ENCODE results near the gene CRB3. TPM values are rescaled to one million over a fixed set of nuclear protein-coding genes. Genes with fewer than 3 reads are reported as not detected.
A peak's percentile ranks its signal among the peaks of the same experiment; 100 is the strongest.

The CRB3 gene
- polyA plus RNA-seq, 3 donors: not detected

- WGBS (ENCODE audit: insufficient coverage): 95% methylated on average over 4 of the region's 9 CpGs
- no peak overlapping the region for H3K9ac ChIP-seq (ENCODE audit: insufficient read depth, low read length, poor library complexity, severe bottlenecking)
- H3K9me3 ChIP-seq (replicated peaks in 1 of 2; ENCODE audit: control insufficient read depth in 1 of 2, insufficient read depth in 1 of 2, low read length in 2 of 2): peaks cover 3 to 4% of the 10 kb centered on the region in 2 donors
- Mint-ChIP-seq H3K4me1 (peaks cover 12% of the 10 kb centered on the region), H3K27me3 (ENCODE audit: low read depth in 3 of 3) (peaks cover 28 to 35% (median 31%) of the 10 kb centered on the region in 3 donors), H3K27ac (peak overlapping the region in 1 of 7 donors; percentile 26), H3K4me3 (peak overlapping the region in 1 of 2 donors; percentile 71), H3K9me3 (peaks cover 0 to 5% (median under 1%) of the 10 kb centered on the region in 7 donors), H3K36me3 (peaks cover 18 to 21% of the 10 kb centered on the region in 2 donors)
- H3K4me2 ChIP-seq (replicated peaks; ENCODE audit: extremely low read depth, low read length, poor library complexity, severe bottlenecking): no peak overlapping the region
- DNase-seq: no peak
- no peak overlapping the region for H3K4me3 ChIP-seq (replicated peaks in 1 of 3; ENCODE audit: low read depth in 2 of 3, low read length in 3 of 3)
- H3K4me1 ChIP-seq (ENCODE audit: control insufficient read depth in 1 of 2, insufficient read depth in 2 of 2, low read length in 2 of 2): peaks cover 11 to 18% of the 10 kb centered on the region in 2 donors
- no peaks in the 10 kb centered on the region for H4K20me1 ChIP-seq (ENCODE audit: insufficient read depth, low read length)
- intact Hi-C loops (cut with micrococcal nuclease): no loop called here
- H2AFZ ChIP-seq (ENCODE audit: insufficient read depth, low read depth, low read length, poor library complexity, severe bottlenecking): no peak overlapping the region
- H3K27me3 ChIP-seq (ENCODE audit: control insufficient read depth in 2 of 2, insufficient read depth in 2 of 2, low read length in 2 of 2): peaks cover 0 to 25% of the 10 kb centered on the region in 2 donors
- peaks cover 5 to 20% of the 10 kb centered on the region in 2 donors for H3K36me3 ChIP-seq (replicated peaks in 1 of 2; ENCODE audit: control insufficient read depth in 1 of 2, insufficient read depth in 2 of 2, low read length in 2 of 2)
- H3K79me2 ChIP-seq (ENCODE audit: insufficient read depth, low read length): no peaks in the 10 kb centered on the region
- TF ChIP-seq, protein P1, sequence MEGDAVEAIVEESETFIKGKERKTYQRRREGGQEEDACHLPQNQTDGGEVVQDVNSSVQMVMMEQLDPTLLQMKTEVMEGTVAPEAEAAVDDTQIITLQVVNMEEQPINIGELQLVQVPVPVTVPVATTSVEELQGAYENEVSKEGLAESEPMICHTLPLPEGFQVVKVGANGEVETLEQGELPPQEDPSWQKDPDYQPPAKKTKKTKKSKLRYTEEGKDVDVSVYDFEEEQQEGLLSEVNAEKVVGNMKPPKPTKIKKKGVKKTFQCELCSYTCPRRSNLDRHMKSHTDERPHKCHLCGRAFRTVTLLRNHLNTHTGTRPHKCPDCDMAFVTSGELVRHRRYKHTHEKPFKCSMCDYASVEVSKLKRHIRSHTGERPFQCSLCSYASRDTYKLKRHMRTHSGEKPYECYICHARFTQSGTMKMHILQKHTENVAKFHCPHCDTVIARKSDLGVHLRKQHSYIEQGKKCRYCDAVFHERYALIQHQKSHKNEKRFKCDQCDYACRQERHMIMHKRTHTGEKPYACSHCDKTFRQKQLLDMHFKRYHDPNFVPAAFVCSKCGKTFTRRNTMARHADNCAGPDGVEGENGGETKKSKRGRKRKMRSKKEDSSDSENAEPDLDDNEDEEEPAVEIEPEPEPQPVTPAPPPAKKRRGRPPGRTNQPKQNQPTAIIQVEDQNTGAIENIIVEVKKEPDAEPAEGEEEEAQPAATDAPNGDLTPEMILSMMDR (IDR thresholded peaks at IDR 0.05): no peak
- no peak overlapping the region for H3K27ac ChIP-seq (ENCODE audit: low read depth in 1 of 2, low read length in 2 of 2)
Measured at GRCh38 chr19:6465006-6465405, 935 bp downstream of the CRB3 start.

DNA sequence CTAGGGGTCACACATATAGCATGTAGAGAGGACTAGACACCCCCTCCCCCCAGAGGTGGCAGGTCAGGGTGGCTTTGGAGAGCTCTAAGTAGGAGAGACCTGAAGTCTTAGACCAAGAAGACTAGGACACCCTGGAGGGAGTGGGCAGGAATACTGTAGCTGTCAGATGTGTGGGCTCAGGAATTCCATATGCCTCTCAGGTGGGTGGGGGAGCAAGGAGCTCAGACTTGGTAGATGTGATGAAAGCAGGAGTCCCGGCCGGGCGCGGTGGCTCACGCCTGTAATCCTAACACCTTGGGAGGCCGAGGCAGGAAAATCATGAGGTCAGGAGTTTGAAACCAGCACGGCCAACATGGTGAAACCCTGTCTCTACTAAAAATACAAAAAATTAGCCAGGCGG, 1.6 kb downstream of the CRB3 start:
- peaks cover 25% of the 10 kb centered on the region in 2 donors for H3K36me3 Mint-ChIP-seq
- Histone ChIP-seq H2AFZ (ENCODE audit: insufficient read depth, low read depth, low read length, poor library complexity, severe bottlenecking) (no peak overlapping the region), H3K36me3 (replicated peaks in 1 of 2; ENCODE audit: control insufficient read depth in 1 of 2, insufficient read depth in 2 of 2, low read length in 2 of 2) (peaks cover 5 to 26% of the 10 kb centered on the region in 2 donors), H3K4me2 (replicated peaks; ENCODE audit: extremely low read depth, low read length, poor library complexity, severe bottlenecking) (no peak overlapping the region), H3K79me2 (ENCODE audit: insufficient read depth, low read length) (no peaks in the 10 kb centered on the region), H3K4me3 (replicated peaks in 1 of 3; ENCODE audit: low read depth in 2 of 3, low read length in 3 of 3) (no peak overlapping the region), H3K9ac (ENCODE audit: insufficient read depth, low read length, poor library complexity, severe bottlenecking) (no peak overlapping the region), H3K9me3 (replicated peaks in 1 of 2; ENCODE audit: control insufficient read depth in 1 of 2, insufficient read depth in 1 of 2, low read length in 2 of 2) (peaks cover 3 to 4% of the 10 kb centered on the region in 2 donors), H4K20me1 (ENCODE audit: insufficient read depth, low read length) (no peaks in the 10 kb centered on the region), H3K27ac (ENCODE audit: low read depth in 1 of 2, low read length in 2 of 2) (no peak overlapping the region), H3K27me3 (ENCODE audit: control insufficient read depth in 2 of 2, insufficient read depth in 2 of 2, low read length in 2 of 2) (peaks cover 0 to 25% of the 10 kb centered on the region in 2 donors), H3K4me1 (ENCODE audit: control insufficient read depth in 1 of 2, insufficient read depth in 2 of 2, low read length in 2 of 2) (peaks cover 7 to 11% of the 10 kb centered on the region in 2 donors)
- no peak overlapping the region for H3K4me3 Mint-ChIP-seq
- intact Hi-C loops (cut with micrococcal nuclease): no loop called here
- no peak for DNase-seq
- no peak overlapping the region for H3K27ac Mint-ChIP-seq
- H3K27me3 Mint-ChIP-seq (ENCODE audit: low read depth in 3 of 3): peaks cover 27 to 33% (median 32%) of the 10 kb centered on the region in 3 donors
- H3K4me1 Mint-ChIP-seq: peaks cover 8% of the 10 kb centered on the region
- peaks cover 0 to 5% (median 0%) of the 10 kb centered on the region in 7 donors for H3K9me3 Mint-ChIP-seq
- WGBS (ENCODE audit: insufficient coverage): 100% methylated on average over 1 of the region's 8 CpGs
- TF ChIP-seq, protein P1 (IDR thresholded peaks at IDR 0.05): no peak

Data from CD14-positive monocyte (primary cell).